HG03432 (cell line): ENCODE data around the gene POLN.
"Not testable (repeated sequence)": the region's sequence is repeated elsewhere in the genome, so short reads cannot be mapped to it uniquely, and the experiment has no call there.

Experiments used
- ATAC-seq: cut with Tn5 transposase; IDR thresholded peaks from one replicate; pipeline ENCODE4 v1.9.1; 2021; ENCODE audit warnings: mild to moderate bottlenecking, moderate library complexity; ENCODE audit not compliant: unreplicated experiment

The POLN gene

DNA sequence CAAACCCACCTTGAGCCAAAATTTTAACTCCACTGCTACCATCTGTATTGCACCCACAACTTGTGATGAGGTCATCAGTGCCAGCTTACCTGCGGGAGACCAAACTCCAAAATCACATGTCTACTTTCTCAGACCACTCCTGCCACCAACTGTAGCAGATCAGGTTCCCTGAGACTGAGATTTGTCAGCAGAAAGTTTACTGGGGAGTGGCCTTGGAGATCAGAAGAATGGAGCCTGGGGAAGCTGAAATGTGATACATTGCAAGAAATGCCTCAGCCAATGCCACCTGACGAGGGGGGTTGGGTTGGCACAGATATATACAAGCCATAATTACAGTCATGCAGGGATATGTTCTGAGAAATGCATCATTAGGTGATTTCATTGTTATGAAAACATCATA is 19.1 kb downstream of the POLN start:
- no peak for ATAC-seq

DNA sequence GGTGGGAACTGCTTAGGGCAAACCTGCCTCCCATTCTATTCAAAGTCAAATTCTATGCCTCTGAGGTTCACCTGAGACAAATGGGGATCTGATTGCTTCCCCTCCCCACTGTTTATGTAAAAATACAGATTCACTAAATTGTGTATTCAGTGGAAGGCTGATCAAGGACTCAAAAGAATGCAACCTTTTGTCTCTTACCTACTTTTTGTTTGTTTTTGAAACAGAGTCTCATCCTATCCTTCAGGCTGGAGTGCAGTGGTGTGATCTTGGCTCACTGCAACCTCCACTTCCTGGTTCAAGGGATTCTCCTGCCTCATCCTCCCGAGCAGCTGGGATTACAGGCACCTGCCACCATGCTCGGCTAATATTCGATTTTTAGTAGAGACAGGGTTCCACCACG is 20.5 kb downstream of the POLN start:
- ATAC-seq: not testable (repeated sequence)

DNA sequence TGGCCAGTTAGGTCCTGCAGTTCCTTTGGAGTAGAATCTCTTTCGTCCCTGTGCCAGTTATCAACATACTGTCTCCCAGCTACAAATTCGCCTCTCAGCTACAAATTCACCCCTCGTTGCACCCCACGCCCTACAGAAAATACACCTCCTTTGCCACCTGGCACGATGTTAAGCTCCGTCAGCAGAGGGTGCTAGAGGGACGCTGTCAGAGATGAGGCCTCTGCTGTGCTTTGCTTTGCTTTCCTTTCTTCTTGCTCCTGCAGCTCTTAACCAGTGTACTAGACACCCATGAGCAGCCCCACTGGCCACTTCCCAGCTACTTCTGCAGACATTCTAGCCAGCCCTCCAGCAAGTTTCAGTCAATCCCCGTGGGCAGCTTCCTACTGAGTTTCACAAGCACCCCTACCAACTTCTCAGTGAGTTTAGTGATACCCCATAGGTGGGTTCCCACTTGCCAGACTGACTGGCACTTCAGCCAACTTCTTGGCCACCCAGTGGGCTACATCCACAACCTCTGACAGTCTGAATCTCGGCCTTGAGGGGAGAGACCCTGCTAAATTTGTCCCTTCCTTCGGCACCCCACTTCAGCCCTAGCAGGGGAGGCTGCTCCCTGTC is 21.8 kb downstream of the POLN start:
- peak; percentile 61 for ATAC-seq

DNA sequence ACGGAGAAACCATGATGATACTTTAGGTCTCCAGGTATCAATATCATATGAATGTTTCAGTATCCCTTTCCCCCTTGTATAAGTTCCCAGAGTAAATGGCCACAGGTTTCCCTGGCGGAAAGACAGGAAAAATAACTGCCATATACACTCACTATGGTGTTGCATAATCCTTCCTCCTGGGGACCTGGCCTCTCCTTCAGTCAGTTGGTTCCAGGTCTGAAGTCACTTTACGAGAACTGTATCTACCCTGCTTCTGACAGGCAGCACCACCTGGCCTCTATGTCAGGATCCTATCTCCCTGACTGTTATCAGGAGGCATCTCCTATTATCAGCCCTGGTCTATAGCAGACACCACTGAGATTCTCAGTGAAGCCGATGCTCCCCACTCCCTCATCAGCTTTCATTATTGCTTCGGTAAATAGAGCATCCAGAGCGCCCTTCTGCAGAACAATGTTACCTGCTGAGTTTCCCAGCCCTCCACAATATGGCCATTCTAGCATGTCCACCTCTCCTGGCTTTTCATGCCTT is 22.6 kb downstream of the POLN start:
- ATAC-seq: no peak

DNA sequence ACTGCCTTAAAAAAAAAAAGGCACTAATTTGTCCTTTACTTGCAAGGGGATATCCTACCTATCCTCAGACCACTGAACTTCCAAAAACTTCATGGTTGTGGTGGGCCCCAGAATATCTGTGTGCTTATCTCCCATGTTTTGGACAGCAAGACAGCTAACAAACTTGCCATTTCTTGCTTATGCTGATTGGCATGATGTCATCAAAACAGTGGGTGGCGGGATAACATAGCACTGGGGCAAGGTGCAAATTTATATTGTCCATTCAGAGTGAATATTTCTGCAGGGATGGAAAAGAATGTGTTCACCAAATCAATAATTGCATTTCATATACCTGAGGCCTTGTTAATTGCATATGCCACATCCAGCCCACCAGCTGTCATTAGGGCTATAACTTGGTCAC is 23.5 kb downstream of the POLN start:
- ATAC-seq: no peak

DNA sequence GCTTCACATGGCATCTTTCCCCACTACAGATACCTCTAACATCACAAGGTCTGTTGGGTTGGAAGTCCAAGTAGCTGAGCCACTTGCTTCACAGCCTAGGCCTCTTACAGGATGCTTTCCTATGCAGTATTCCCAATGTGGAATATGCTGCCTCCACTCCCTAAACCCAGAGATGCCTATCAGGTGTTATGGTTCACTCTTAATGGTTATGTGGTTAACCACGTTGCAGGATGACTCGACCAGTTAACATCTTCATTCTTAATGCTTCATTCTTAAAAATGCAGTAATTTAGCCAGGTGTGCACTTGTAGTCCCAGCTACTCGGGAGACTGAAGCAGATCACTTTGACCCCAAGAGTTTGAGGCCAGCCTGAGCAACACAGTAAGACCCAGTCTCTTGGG is 24.2 kb downstream of the POLN start:
- ATAC-seq: no peak

DNA sequence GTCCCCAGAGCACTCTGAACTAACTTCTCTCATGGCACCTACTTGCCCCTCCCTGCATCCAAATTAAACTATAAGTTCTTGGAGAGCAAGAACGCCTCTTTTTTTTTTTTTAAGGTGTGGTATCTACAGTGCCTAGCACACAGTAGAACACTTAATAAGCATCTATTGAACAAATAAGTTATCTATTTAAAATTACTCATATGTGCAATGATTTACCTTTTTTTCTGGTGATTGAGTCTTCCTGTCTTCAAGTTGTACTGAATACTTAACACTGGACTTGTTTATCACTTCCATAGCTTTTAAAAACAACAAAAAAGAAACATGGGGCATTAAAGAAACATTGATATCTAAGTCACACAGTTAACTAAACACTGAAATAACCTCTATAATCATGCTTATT is 29.1 kb downstream of the POLN start:
- ATAC-seq: no peak

DNA sequence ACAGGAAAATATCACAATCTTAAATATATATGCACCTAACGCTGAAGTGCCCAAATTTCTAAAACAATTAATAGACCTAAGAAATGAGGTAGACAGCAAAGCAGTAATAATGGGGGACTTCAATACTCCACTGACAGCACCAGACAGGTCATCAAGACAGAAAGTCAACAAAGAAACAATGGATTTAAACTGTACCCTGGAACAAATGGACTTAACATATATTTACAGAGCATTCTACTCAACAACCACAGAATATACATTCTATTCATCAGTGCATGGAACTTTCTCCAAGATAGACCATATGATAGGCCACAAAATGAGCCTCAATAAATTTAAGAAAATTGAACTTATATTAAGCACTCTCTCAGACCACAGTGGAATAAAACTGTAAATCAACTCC is 39.1 kb downstream of the POLN start:
- ATAC-seq: not testable (repeated sequence)

DNA sequence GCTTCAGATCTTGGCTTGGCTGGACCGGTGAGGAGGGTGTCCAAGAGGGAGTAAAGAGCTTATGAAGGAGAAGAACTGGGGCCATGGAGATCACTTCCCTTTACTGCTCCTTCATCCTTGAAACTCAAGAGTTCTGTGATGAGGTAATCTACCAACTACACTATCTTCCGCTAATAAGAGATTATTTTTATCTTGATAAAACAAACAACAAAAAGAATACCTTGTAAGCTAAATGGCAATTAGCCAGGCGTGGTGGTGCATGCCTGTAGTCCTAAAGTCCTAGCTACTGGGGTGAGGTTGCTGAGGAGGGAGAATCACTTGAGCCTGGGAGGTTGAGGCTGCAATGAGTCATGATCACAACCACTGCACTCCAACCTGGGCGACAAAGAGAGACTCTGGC is 47.4 kb downstream of the POLN start:
- no peak for ATAC-seq

DNA sequence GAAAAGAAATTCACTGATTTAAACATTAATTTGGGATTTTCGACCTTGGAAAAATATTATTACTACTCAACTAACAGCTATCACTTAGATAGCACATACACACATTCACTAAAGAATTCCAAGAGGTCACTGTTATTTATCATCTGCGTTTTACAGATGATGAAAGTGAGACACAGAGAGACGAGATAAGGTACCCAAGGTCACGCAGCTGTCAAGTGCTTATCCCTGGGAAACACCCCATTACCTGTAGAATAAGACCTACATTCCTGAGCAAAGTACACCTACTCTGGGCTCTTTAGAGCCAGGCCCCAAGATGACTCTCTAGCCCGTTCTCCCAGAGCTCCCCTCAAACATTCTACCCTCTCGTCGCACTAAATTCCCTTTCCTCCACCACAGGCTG is 48.6 kb downstream of the POLN start:
- no peak for ATAC-seq

DNA sequence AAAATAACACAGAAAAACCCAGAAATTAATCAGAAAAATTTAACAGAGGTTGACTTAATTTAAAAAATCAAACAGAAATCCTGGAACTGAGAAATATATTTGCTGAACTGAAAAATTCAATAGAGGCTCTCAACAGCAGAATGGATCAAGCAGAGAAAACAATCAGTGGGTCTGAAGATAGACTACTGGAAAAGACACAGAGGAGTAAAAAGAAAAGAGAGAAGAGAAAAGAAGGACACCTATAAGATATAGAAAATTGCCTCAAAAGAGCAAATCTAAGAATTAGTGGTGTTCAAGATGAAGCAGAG is 55.1 kb downstream of the POLN start:
- ATAC-seq: no peak

DNA sequence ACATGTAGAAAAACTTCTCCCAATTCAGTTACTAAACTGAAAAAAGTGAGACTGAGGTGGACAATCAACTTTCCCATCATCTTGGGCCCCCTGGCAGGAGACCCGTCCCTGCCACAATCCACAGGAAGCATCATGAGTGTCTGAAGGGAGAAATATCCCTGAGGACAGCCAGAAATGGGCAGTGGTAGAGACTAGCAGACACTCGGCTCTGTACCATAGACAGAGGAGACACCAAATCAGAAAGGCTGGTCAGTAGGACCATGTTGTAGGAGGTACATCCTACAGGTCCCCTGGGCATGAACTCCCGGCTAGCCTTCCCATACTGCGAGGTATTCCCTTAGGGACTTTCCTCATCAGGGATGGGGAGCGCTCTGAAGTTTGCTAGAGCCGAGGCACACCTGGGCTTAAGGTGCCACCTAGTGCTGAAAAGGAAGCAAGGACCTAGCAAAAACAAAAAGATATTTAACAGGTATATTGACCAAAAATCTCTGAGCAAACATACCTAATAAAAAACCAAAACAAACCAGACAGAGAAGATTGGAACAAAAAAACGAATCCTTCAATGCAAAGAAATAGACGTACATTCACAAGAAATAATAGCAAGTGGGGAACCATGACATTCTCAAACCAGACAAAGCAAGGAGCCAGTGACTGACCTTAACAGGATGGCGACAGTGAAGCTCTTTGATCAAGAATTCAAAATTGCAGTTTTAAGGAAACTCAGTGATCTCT is 55.6 kb downstream of the POLN start:
- ATAC-seq: no peak

DNA sequence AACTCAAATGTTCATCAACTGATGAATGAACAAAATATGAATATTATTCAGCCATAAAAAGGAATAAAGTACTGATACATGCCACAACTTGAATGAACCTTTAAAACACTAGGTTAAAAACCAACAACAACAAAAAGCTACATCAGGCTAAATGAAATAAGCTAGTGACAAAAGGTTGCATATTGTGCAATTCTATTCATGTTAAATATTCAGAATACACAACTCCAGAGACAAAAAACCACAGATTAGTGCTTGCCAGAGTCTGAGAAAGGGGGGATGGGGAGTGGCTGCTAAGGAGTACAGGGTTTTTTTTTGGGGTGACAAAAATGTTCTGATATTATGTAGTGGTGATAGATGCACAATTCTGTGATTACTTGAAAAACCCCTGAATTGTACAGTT is 58.5 kb downstream of the POLN start:
- ATAC-seq: no peak

DNA sequence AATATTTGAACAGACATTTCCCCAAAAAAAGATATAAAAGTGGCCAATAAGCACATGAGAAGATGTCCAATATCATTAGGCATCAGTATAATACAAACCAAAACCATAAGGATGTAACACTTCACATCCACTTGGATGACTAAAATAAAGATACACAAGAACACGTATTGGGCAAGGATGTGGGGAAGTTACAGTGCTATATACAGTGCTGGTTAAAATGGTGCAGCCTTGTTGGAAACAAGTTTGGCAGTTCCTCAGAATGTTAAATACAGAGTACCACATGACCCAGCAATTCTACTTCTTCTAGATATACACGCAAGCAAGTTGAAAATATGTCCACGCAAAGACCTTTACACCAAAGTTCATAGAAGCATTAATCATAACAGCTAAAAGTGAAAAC is 58.9 kb downstream of the POLN start:
- no peak for ATAC-seq

DNA sequence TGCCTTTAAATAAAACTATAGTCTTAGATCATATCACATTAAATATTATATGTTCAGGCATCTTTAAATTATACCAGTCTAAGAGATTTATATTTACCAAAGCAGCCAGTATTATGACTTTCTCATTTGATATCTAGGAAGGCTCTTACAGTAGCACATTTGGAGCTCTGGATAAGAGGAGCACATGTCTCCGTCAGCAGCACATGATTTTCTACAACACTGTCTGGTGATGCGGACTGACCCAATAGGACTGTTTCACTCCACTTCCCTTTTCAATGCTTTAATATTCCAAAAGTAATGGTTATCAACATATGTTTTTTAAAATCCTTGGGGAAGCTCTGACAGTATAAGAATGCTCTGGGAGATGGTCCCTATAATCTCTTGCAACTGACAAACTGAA is 61.5 kb downstream of the POLN start:
- ATAC-seq: no peak

DNA sequence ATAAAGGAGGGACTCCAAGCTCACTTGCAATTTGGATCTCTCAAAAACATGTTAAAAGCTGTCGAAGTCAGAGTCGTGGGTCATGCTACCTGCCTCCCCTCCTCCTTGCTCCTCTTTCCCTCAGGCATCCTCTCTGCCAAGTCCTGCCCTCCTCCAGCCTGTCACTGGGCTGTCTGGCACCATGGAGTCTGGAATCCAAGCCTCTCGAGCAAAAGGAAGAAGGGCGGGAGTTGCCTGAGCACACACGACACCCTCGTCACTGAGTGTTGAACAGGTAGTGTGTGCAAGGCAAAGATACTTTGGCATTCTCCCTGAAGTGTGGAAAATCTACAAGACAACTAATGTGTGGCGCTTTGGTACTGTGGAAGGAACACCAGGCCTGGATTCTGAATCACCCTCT is 62.2 kb downstream of the POLN start:
- no peak for ATAC-seq

DNA sequence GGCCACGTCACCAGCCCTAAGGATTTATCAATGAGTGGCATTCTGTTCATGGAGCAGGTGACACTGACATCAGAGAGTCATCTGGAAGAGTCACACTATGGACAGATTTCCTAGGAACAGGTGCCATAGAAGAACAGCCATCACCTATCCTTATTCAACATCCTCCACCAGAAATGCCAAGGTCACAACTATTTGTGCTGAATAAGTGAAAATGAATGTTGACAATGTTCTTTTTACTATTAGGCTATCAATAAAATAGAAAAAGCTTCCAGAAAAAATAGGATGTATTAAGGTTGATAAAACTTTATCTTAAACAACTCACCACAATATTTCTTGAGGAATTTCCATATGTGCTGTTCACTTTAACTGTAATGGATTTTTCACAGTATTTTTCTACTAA is 62.9 kb downstream of the POLN start:
- no peak for ATAC-seq

DNA sequence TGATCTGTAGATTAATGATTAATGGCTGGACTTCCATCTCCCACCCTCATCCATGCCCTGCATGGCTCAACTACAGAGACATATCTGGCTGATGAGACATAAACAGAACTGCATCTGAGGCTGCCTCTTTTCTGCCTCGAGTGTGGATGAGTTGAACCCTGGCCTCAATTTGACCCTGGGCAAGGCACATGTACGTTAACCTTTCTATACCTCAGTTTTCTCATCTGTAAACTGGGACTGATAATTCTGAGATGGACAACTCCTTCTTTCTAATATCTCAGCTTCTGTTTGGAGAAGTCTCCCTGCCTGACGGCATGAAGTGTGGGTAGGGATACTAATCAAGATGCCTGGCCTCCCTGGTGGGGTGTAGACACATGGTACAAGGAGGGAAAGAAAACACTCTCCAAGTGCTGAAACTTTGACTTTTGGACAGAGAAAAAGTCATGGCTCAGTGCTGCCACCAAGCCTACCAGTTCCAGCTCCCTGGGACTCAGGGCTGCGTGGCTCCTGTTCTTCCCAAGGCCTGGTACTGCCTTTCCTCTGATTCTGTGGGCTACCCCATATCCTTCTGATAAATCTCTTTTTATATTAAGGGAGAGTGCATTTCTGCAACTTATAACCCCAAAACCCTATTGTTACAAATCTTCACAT is 64.4 kb downstream of the POLN start:
- no peak for ATAC-seq

DNA sequence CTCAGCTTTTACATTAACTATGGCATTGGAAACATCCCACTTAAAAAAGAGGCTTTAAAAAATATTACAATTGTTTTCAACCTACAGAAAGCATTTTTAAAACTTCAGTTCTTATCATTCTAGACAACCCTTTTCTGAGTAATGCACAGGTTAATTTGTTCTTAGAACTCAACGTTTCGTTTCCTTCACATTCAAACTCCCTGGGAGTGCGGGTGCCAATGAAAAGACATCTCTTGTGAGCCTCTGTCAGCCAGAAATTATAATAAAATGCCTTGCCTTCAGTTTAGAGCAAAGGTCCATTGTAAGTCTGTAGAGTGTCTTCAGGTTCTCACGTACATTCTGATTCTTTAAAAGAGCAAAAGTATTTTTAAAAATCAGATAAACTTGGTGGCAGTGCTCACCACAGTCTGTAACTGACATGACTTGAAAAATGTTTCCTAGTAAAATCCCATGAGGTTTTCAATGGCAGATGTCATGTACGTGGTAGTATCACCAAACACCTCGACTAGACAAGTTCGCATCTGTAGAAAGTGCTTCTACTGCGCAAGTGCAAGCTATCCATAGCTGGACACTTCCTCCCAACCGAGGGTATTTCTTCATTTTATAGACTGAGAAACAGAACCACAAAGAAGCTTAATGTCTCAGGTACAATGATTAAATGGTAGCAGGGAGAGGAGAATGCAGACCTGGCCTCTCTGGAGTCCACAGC is 65.8 kb downstream of the POLN start:
- ATAC-seq: no peak

DNA sequence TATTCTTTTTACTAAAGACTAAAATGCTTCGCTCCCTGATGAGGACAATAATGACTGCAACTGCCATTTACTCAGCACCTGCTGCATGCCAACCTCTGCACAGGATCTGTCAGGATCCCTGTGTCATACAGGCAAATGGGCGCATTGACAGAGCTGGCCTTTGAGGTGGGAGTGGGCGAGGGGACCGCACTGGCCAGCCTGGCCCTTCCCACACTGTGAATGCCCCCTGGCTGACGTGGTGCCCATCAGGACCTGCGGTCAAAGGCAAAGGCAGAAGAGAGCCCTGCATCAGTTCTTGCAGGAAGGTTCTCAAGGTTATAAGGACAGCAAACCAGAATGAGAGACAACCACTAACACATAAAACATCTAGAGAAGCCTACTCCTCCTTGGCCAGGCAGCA is 67.9 kb downstream of the POLN start:
- ATAC-seq: no peak

DNA sequence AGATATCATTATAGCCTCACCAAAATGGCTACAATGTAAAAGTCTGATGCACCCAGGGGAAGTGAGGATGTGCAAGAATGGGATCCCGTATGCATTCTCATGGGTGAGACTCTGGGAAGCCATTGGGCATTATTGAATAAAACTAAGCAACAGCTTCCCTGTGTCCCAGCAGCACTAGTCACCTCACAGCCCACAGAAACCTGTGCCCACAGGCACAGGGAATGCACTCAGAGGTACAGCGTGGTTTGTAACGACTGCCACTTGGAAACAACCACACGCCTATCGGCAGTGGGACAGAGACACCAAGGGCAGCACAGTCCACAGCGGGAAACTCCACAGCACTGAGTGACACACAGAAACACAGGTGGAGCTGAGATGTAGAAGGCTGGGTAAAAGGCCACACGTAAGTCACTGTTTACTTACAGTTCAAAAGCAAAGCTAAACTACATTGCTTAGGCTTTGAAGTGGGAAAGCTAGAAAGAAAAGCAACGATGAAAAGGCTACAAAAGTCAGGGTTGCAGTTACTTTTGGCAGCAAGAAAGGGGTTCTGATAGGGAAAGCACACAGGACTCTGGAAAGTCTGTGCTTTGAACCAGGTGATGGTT is 69.2 kb downstream of the POLN start:
- no peak for ATAC-seq
